Neuronal stem cell (in vitro differentiated cells): ENCODE data around the gene RNASE11.
A peak's percentile ranks its signal among the peaks of the same experiment; 100 is the strongest.

Experiments
- DNase-seq: peaks from one replicate; pipeline ENCODE4 v3.0.0-alpha.2; 2013; ENCODE audit warnings: low spot score
- H2AFZ ChIP-seq: one replicate; pipeline ENCODE4 v1.6.1; 2013; ENCODE audit warnings: mild to moderate bottlenecking, low read length, inconsistent platforms
- H2AK5ac ChIP-seq: 2 replicates; pipeline ENCODE4 v1.6.1; 2013; ENCODE audit warnings: low read depth, mild to moderate bottlenecking, inconsistent platforms, low read length, moderate library complexity, mixed read lengths
- H2BK120ac ChIP-seq: 2 replicates; pipeline ENCODE4 v1.6.1; 2013; ENCODE audit warnings: low read depth, mild to moderate bottlenecking, inconsistent platforms, low read length, moderate library complexity, mixed read lengths
- H2BK12ac ChIP-seq: one replicate; pipeline ENCODE4 v1.6.1; 2013; ENCODE audit warnings: low read length, inconsistent platforms
- H2BK15ac ChIP-seq: 2 replicates; pipeline ENCODE4 v1.6.1; 2013; ENCODE audit warnings: mild to moderate bottlenecking, low read length, inconsistent platforms, mixed read lengths
- H2BK5ac ChIP-seq: one replicate; pipeline ENCODE4 v1.6.1; 2013; ENCODE audit warnings: inconsistent platforms, mild to moderate bottlenecking, low read length, moderate library complexity
- H3K14ac ChIP-seq: one replicate; pipeline ENCODE4 v1.6.1; 2013; ENCODE audit warnings: low read length, inconsistent platforms
- H3K18ac ChIP-seq: 2 replicates; pipeline ENCODE4 v1.6.1; 2013; ENCODE audit warnings: low read length, inconsistent platforms
- H3K23ac ChIP-seq: 2 replicates; pipeline ENCODE4 v1.6.1; 2013; ENCODE audit warnings: low read depth, mild to moderate bottlenecking, mixed read lengths, low read length, inconsistent platforms; ENCODE audit not compliant: poor library complexity
- H3K27ac ChIP-seq: replicated peaks from 3 replicates; pipeline ENCODE4 v1.5.1; 2013; ENCODE audit warnings: low read length, inconsistent platforms
- H3K27me3 ChIP-seq, 3 experiments: 2 replicates each; pipeline ENCODE4 v1.6.1; 2013; ENCODE audit warnings: low read length in 3 of 3, mild to moderate bottlenecking in 2 of 3, inconsistent platforms in 1 of 3, low read depth in 1 of 3, mixed read lengths in 1 of 3, moderate library complexity in 1 of 3; ENCODE audit not compliant: control insufficient read depth in 3 of 3, insufficient read depth in 3 of 3
- H3K36me3 ChIP-seq, 2 donors: replicated peaks in 1 of 2; 2 replicates each; pipeline ENCODE4 v1.6.1; 2013; ENCODE audit warnings: low read length in 2 of 2; ENCODE audit not compliant: control insufficient read depth in 2 of 2, insufficient read depth in 2 of 2
- H3K4ac ChIP-seq: 2 replicates; pipeline ENCODE4 v1.6.1; 2013; ENCODE audit warnings: inconsistent platforms, mild to moderate bottlenecking, low read length, moderate library complexity
- H3K4me1 ChIP-seq, 2 donors: 1 replicate in 1 of 2; 2 replicates in 1 of 2; pipeline ENCODE4 v1.6.1; 2013; ENCODE audit warnings: low read length in 2 of 2, low read depth in 1 of 2; ENCODE audit not compliant: control insufficient read depth in 2 of 2, insufficient read depth in 1 of 2
- H3K4me2 ChIP-seq: one replicate; pipeline ENCODE4 v1.6.1; 2013; ENCODE audit warnings: mild to moderate bottlenecking, low read length, inconsistent platforms; ENCODE audit not compliant: insufficient read depth, poor library complexity, severe bottlenecking
- H3K4me3 ChIP-seq, 2 donors: 2 replicates each; pipeline ENCODE4 v1.5.1; 2013; ENCODE audit warnings: low read length in 2 of 2, mild to moderate bottlenecking in 2 of 2, inconsistent platforms in 1 of 2, moderate library complexity in 1 of 2
- H3K79me1 ChIP-seq: one replicate; pipeline ENCODE4 v1.6.1; 2013; ENCODE audit warnings: low read depth, mild to moderate bottlenecking, inconsistent platforms, low read length, moderate library complexity
- H3K9ac ChIP-seq: one replicate; pipeline ENCODE4 v1.6.1; 2013; ENCODE audit warnings: mild to moderate bottlenecking, low read depth, low read length, inconsistent platforms; ENCODE audit not compliant: poor library complexity
- H3K9me3 ChIP-seq, 2 donors: replicated peaks in 1 of 2; 2 replicates each; pipeline versions ENCODE3 to v1.6.1; 2013; ENCODE audit warnings: low read length in 2 of 2, mild to moderate bottlenecking in 2 of 2, inconsistent platforms in 1 of 2, low read depth in 1 of 2, mixed read lengths in 1 of 2, moderate library complexity in 1 of 2; ENCODE audit not compliant: control insufficient read depth in 2 of 2, insufficient read depth in 1 of 2
- H4K8ac ChIP-seq: one replicate; pipeline ENCODE4 v1.6.1; 2013; ENCODE audit warnings: low read depth, mild to moderate bottlenecking, inconsistent platforms, low read length, moderate library complexity
- H4K91ac ChIP-seq: one replicate; pipeline ENCODE4 v1.6.1; 2013; ENCODE audit warnings: low read length, low read depth, mild to moderate bottlenecking, inconsistent platforms; ENCODE audit not compliant: poor library complexity
- WGBS, 2 donors: extraction: QIAGEN DNeasy Blood & Tissue Kit; methylation state at CpG; one replicate each; pipeline ENCODE4 v1.1.7; 2013; ENCODE audit warnings: missing lambda C conversion rate in 2 of 2, mixed read lengths in 1 of 2; ENCODE audit not compliant: insufficient read length in 2 of 2, insufficient replicate concordance in 1 of 2; ENCODE audit errors: extremely low coverage in 2 of 2; 5-methylcytosine and 5-hydroxymethylcytosine counted together

Gene RNASE11

GRCh38 chr14:20631023-20631879 lies 43.5 kb upstream of the RNASE11 start:
- Histone ChIP-seq H2AK5ac (no peak overlapping the region), H3K79me1 (no peaks in the 10 kb centered on the region), H2BK12ac (no peak overlapping the region), H3K27me3 (peaks cover 6 to 51% (median 38%) of the 10 kb centered on the region in 3 experiments), H3K18ac (no peak overlapping the region), H3K9me3 (peaks cover 0 to 1% of the 10 kb centered on the region in 2 donors), H2BK120ac (no peak overlapping the region), H3K36me3 (no peaks in the 10 kb centered on the region), H3K4me1 (peaks cover 7 to 9% of the 10 kb centered on the region in 2 donors), H4K8ac (no peak overlapping the region), H2BK15ac (no peak overlapping the region), H4K91ac (no peak overlapping the region), H3K4me3 (peak overlapping the region; percentile 54 to 92), H3K4me2 (peak overlapping the region; percentile 88), H2AFZ (peak overlapping the region; percentile 90), H3K4ac (no peak overlapping the region), H3K14ac (no peak overlapping the region), H3K23ac (no peak overlapping the region), H2BK5ac (no peak overlapping the region), H3K27ac (no peak overlapping the region), H3K9ac (no peak overlapping the region)
- no peak for DNase-seq
- WGBS, 2 donors, result no CpG with 5 or more reads among the region's 19 CpGs

GRCh38 chr14:20630340-20631022 lies 42.7 kb upstream of the RNASE11 start:
- H3K18ac ChIP-seq, result no peak overlapping the region
- H3K4me2 ChIP-seq, result peak overlapping the region; percentile 83
- DNase-seq, result no peak
- no peak overlapping the region for H3K4ac ChIP-seq
- H2BK15ac ChIP-seq, result no peak overlapping the region
- H2AK5ac ChIP-seq, result no peak overlapping the region
- H3K27me3 ChIP-seq, result peaks cover 9 to 58% (median 44%) of the 10 kb centered on the region in 3 experiments
- H3K14ac ChIP-seq, result no peak overlapping the region
- peaks cover 10% of the 10 kb centered on the region in 2 donors for H3K4me1 ChIP-seq
- no peak overlapping the region for H3K9ac ChIP-seq
- WGBS, 2 donors, result no CpG with 5 or more reads among the region's 23 CpGs
- H4K91ac ChIP-seq, result no peak overlapping the region
- H3K79me1 ChIP-seq, result no peaks in the 10 kb centered on the region
- H3K9me3 ChIP-seq, result peaks cover 0 to 1% of the 10 kb centered on the region in 2 donors
- no peak overlapping the region for H3K23ac ChIP-seq
- H2BK120ac ChIP-seq, result no peak overlapping the region
- no peak overlapping the region for H2BK12ac ChIP-seq
- H3K4me3 ChIP-seq, result peak overlapping the region; percentile 54 to 92
- H2BK5ac ChIP-seq, result no peak overlapping the region
- peak overlapping the region; percentile 76 for H2AFZ ChIP-seq
- H3K36me3 ChIP-seq, result no peaks in the 10 kb centered on the region
- no peak overlapping the region for H3K27ac ChIP-seq
- no peak overlapping the region for H4K8ac ChIP-seq

GRCh38 chr14:20628063-20628854 lies 40.5 kb upstream of the RNASE11 start:
- no peak overlapping the region for H3K23ac ChIP-seq
- H3K18ac ChIP-seq, result no peak overlapping the region
- H3K27ac ChIP-seq, result no peak overlapping the region
- no peak overlapping the region for H3K14ac ChIP-seq
- H3K27me3 ChIP-seq, result peaks cover 7 to 71% (median 38%) of the 10 kb centered on the region in 3 experiments
- no CpG with 5 or more reads among the region's 10 CpGs for WGBS, 2 donors
- no peaks in the 10 kb centered on the region for H3K36me3 ChIP-seq
- no peaks in the 10 kb centered on the region for H3K79me1 ChIP-seq
- peak overlapping the region; percentile 20 for H3K4me2 ChIP-seq
- H2AK5ac ChIP-seq, result no peak overlapping the region
- no peak overlapping the region for H2BK12ac ChIP-seq
- no peak overlapping the region for H2BK5ac ChIP-seq
- H2AFZ ChIP-seq, result no peak overlapping the region
- H3K4ac ChIP-seq, result no peak overlapping the region
- DNase-seq, result no peak
- no peaks in the 10 kb centered on the region for H3K9me3 ChIP-seq
- no peak overlapping the region for H3K9ac ChIP-seq
- H4K91ac ChIP-seq, result no peak overlapping the region
- H3K4me3 ChIP-seq, result no peak overlapping the region
- no peak overlapping the region for H2BK15ac ChIP-seq
- no peak overlapping the region for H2BK120ac ChIP-seq
- H3K4me1 ChIP-seq, result peaks cover 8 to 11% of the 10 kb centered on the region in 2 donors
- no peak overlapping the region for H4K8ac ChIP-seq
